GM12873 (cell line): Measurements from ENCODE around the gene GSTT4.
"Not testable (repeated sequence)": the region's sequence is repeated elsewhere in the genome, so short reads cannot be mapped to it uniquely, and the experiment has no call there.

Experiments used
- CTCF ChIP-seq: IDR thresholded peaks from 2 replicates; pipeline ENCODE4 v1.5.1; 2012; ENCODE audit warnings: low read depth, mild to moderate bottlenecking, moderate library complexity, low read length, control low read depth; ENCODE audit not compliant: insufficient read depth; ENCODE audit errors: missing control alignments

The GSTT4 gene

GRCh38 chr22:24003887-24004286, 1.4 kb downstream of the GSTT4 start:
- TF ChIP-seq CTCF: no peak

GRCh38 chr22:24002851-24003250, 2.4 kb downstream of the GSTT4 start:
- TF ChIP-seq CTCF: no peak

- TF ChIP-seq CTCF: no peak
These were observed 3.0 kb downstream of the GSTT4 start for GRCh38 chr22:24002272-24002671.

GRCh38 chr22:24001314-24001713, 3.9 kb downstream of the GSTT4 start:
- no peak for TF ChIP-seq CTCF

- no peak for TF ChIP-seq CTCF
These were observed 8.2 kb downstream of the GSTT4 start for GRCh38 chr22:23997092-23997491.

- peak; percentile 70 for TF ChIP-seq CTCF
These were observed 20.8 kb downstream of the GSTT4 start for GRCh38 chr22:23984430-23984829.

- not testable (repeated sequence) for TF ChIP-seq CTCF
These were observed 25.6 kb downstream of the GSTT4 start, which contains the start of gene GSTT2 for GRCh38 chr22:23979557-23980240. Gene GSTT2, plus strand, starts transcription at chr22:23980134.
